ENCODE measurements around the gene NXT1.

DNA sequence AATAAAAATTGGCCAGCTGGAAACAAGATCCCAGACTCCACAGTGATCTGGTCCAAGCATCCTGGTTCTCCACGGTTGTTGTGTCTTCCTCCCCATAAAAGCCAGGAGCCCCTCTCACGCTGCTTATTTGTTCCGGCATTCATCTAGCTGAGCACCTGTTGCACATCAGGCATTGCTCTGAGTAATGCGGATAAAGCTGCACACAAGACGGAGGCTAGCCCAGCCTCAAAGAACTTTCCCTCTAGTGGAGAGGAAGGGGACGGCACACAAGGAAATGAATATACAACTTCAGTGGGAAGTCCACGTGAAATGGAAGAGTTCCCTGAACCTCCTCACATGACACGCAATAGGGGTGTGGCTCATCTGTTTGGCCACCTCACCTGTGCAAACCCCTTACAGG, 30.3 kb upstream of the NXT1 start:
- TF ChIP-seq, protein P1, sequence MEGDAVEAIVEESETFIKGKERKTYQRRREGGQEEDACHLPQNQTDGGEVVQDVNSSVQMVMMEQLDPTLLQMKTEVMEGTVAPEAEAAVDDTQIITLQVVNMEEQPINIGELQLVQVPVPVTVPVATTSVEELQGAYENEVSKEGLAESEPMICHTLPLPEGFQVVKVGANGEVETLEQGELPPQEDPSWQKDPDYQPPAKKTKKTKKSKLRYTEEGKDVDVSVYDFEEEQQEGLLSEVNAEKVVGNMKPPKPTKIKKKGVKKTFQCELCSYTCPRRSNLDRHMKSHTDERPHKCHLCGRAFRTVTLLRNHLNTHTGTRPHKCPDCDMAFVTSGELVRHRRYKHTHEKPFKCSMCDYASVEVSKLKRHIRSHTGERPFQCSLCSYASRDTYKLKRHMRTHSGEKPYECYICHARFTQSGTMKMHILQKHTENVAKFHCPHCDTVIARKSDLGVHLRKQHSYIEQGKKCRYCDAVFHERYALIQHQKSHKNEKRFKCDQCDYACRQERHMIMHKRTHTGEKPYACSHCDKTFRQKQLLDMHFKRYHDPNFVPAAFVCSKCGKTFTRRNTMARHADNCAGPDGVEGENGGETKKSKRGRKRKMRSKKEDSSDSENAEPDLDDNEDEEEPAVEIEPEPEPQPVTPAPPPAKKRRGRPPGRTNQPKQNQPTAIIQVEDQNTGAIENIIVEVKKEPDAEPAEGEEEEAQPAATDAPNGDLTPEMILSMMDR (conservative IDR thresholded peaks at IDR 0.05; ENCODE audit: low read depth, low read length) = peak; percentile 73
- no peak for TF ChIP-seq EZH2 (IDR thresholded peaks at IDR 0.05; ENCODE audit: low read length, unreplicated experiment)

Data from PC-3 (cell line).